C4-2B (cell line): ENCODE data around the gene LITAF.

Experiments used
- H3K27ac ChIP-seq: fragments of 450-650 bp; 2 replicates; pipeline ENCODE4 v1.5.1; 2017
- ZFX ChIP-seq: fragments of 450-650 bp; IDR thresholded peaks from 2 replicates; pipeline ENCODE4 v1.6.1; 2017
- TF ChIP-seq, protein P1 (sequence below): fragments of 450-650 bp; conservative IDR thresholded peaks from 2 replicates; pipeline ENCODE4 v1.5.1; 2017; ENCODE audit warnings: mild to moderate bottlenecking

The LITAF gene

DNA sequence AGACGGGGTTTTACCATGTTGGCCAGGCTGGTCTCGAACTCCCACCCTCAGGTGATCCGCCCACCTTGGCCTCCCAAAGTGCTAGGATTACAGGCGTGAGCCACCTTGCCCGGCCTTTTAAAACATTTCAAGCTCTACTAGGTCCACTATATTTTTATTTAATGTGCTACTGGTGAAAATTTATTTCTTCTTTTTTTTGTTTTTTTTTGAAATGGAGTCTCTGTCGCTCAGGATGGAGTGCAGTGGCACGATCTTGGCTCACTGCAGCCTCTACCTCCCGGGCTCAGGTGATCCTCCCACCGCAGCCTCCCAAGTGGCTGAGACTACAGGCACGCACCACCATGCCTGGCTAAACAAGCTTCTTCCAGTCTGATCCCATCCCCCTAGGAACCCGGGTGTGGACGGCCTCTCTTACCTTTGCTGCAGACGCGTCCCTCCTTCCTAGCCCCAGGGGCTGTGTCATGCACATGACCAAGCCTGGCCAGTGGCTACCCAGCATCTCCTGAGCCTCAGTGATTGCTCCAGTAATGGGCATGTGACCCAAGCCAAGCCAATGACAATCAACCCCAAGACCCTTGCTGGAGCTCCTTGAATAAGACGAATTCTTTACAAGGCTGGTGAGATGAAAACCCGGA lies 40.1 kb upstream of the LITAF start:
- TF ChIP-seq ZFX: no peak
- TF ChIP-seq, protein P1, sequence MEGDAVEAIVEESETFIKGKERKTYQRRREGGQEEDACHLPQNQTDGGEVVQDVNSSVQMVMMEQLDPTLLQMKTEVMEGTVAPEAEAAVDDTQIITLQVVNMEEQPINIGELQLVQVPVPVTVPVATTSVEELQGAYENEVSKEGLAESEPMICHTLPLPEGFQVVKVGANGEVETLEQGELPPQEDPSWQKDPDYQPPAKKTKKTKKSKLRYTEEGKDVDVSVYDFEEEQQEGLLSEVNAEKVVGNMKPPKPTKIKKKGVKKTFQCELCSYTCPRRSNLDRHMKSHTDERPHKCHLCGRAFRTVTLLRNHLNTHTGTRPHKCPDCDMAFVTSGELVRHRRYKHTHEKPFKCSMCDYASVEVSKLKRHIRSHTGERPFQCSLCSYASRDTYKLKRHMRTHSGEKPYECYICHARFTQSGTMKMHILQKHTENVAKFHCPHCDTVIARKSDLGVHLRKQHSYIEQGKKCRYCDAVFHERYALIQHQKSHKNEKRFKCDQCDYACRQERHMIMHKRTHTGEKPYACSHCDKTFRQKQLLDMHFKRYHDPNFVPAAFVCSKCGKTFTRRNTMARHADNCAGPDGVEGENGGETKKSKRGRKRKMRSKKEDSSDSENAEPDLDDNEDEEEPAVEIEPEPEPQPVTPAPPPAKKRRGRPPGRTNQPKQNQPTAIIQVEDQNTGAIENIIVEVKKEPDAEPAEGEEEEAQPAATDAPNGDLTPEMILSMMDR: no peak
- H3K27ac ChIP-seq: no peak overlapping the region

GRCh38 chr16:11625769-11626168 lies 39.0 kb upstream of the LITAF start:
- no peak overlapping the region for H3K27ac ChIP-seq
- TF ChIP-seq, protein P1: no peak
- no peak for TF ChIP-seq ZFX

DNA sequence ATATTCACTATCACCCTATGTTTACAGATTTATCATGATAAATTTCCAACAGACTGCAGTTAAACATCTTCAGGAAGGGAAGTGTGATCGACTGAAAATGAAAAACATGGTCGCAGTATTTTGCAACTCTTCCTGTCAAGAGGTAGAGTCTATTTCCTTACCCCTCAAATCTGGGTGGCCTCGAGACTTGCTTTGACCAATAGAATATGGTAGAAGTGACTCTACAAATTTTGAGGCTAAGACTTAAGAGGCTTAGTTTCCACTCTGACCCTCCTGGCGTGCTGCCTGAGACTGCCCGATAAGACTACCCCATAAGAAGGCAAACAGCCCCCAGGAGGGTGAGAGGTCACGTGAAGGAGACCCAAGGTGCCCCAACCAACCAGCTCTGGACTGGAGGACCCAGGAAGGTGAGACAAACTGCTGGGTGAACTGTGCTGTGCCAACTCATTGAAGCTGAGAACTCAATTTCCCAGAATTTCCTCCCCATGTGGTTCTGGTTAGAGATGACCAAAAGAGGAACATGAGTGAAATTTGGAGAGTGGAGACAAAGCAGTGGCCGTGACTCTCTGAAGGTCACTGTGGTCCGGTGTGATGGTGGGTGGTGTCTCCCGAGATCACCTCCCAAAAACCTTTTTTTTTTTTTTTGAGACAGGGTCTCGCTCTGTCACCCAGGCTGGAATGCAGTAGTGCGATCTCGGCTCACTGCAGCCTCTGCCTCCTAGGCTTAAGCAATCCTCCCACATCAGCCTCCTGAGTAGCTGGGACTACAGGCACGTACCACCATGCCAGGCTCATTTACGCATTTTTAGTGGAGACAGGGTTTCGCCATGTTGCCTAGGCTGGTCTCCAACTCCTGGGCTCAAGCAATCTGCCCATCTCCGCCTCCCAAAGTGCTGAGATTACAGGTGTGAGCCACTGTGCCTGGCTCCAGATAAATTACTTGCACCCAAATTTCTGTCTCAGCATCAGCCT lies 38.2 kb upstream of the LITAF start:
- H3K27ac ChIP-seq: no peak overlapping the region
- TF ChIP-seq, protein P1: no peak
- TF ChIP-seq ZFX: no peak

DNA sequence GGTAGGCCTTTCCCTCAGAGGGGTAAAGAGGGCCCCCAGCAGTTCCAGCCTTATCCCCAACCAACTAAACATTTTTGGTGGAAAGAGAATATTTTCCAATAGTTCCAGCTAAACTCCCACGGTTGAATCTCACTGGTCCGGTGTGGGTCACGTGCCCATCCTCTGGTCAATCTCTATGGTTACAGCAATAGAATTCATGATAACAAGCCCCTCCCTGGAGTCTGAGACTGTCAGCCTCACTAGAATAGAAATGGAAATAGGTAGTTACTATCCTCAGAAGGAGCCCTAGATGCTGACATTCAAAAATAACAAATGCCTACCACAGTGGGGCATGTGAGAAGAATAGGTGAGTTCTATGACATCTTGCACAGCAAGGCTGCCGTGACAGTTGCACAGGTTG lies 37.5 kb upstream of the LITAF start:
- no peak overlapping the region for H3K27ac ChIP-seq
- TF ChIP-seq, protein P1: no peak
- TF ChIP-seq ZFX: no peak

DNA sequence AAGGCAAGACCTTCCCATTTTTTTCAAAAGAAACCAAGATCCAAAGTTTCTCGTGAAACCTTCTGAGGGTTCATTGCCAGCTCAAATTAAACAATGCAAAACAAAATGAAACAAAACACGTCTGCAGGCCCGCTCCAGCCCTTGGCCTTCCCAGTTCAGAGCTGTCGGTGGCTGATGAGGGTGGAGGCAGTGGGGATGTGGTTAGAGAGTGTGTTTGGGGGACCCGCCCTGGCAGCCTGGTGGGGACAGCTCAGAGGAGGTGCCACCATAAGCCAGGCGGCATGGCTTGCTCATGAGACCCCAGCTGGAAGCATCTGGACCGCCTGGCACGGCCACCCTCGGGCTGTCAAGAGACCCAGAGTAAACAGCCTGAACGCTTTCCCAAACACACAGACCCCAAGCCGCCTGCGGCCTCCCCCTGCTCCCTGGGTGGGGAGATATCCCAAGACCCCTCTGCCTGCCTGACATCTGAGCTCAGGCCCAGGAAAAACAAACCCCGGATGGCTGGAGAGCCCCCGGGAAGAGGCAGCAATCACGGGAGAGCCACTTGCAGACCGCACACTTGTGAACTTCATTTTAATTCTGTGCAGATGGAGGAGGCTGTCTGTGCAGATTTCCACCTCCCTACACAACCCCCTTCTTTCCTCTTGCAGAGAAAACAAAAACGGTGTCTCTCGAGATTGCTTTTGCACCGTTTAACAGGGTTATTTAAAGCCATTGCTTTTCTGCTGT lies 35.4 kb upstream of the LITAF start:
- H3K27ac ChIP-seq: no peak overlapping the region

DNA sequence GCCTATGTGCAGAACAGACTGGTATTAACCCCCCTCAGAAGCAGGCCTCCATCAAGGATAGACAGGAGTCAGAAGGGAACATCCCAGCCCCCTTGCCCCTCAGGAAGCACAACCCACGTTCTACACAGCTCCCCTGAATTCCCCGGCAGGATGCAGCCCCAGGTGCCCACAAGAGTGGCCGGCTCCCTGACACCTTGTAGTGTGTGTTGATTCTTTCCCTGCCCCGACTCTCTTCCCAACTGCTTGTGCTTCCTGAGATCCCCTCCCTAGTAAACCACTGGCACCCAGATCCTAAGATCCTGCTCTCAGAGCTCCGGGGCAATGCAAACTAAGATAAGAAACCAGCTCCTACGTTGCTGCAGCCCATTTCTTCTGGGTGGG lies 34.8 kb upstream of the LITAF start:
- H3K27ac ChIP-seq: no peak overlapping the region
- TF ChIP-seq, protein P1: no peak
- no peak for TF ChIP-seq ZFX

More for the DNA sequence above, 35.4 kb upstream of the LITAF start:
- no peak for TF ChIP-seq ZFX
- TF ChIP-seq, protein P1: no peak
